ENCODE data around the gene ACHE.

Gene ACHE

DNA sequence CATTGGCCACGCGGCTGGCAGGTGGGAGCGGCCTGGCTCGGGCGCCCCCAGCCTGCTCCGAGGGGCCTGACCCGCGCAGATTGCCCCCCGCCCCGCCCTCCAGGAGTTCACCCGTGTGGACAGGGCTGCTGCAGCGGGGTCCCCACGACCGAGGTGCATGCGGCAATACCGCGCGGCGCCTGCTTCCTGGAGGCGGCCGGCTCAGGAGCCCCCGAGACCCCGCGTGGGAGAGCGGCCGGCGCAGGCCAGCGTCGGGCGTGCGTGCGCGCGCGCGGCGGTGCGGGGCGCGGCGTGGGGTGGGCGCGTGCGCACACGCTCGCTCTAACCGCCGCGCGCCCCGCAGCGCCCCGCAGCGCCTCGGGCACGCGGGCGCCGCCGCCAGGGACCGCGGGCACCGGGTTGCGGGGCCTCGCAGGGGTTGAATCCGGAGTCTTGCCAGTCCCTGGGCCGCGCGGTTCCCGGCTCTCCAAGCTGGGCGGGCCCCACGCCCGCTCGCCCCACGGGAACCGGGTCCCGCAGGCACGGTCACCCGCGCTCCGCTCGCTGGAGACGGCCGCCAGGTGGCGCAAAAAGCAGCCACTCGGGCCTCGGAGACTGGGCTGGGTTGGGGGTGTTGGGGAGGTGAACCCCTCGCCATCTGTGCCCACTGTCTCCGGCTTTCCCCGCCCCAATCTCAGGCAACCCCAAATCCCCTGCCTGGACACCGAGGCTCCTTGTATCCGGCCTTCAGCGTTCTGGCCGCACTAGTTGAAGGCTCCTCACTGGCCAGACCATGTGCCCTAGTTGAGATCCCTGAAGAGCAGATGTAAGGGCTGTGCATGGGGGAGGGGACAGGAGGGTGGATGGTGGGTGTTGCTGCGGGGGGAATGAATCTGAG is 1.3 kb upstream of the ACHE start:
- peak; percentile 41 for DNase-seq

DNA sequence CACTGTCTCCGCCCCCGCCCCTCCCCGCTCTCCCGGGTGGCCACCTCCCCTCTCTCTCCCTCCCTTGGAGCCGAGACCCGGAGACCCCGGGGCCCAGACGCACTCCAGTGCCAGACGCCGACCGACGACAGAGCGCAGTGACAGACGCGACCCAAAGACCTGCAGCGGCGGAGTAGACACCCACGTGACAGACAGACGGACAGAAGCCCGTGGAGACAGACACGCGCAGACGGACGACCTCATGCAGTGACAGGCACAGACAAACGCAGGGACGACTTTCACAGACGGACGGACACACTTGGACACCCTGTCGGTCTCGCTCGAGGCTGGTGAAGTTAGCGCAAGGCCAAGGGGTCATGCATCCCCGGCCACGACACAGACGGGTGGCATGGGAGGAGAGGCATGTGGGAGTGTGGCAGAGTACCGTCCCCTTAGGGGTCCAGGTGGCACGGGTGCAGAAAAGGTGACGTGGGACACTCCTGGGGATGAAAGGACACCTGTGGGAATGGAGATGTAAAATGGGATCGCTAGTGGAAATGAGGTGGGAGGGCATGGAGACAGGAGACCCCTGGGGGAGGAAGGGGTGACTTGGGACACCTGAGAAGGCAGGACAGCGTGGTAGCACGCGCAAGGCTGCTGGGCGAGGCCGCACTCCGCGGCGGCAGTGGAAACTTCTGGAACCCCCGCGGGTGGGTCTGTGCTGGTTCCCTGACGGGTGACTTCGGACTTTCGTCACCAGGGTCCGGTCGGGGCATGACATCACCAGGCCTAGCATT is 456 bp upstream of the ACHE start:
- peak; percentile 45 for DNase-seq

DNA sequence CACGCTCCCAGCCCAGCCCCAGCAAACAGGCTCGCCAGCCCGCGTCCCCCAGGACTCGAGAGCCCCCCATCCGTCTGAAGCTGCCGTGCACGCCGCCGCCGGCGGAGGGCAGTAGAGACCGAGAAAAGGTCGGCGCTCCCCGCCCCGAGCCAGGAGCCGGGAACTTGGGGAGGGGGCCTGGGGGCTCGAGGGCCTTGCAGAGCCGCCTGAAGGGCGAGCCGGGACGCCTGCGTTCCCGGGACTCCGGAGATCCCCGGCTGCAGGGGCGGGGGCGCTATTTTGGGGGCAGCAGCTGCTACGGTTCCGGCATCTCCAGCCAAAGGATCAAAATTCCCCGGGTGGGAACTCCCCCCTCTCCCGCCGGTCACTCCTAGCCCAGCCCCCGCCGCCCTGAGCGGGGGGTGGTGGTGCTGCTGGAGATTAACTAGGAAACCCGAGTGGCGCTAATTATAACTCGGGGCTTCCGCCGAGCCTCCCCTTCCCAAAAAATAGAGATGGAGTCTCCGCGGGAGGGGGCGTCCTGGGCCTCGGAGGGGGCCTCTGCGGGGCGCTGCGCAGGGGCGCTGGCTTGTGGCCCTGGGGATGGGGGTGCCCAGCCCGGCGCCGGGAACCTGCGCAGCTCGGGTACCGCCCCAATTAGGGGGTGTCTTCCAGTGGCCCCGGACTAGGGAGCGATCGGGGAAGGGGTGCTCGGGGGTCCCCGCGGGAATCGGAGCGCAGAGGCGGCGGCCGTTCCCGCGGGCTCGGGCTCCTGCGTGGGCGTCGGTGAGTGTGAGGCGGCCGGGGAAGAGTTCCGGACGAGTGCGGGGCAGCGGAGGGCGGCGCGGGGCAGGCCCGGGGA is 608 bp downstream of the ACHE start:
- DNase-seq = peak; percentile 32

DNA sequence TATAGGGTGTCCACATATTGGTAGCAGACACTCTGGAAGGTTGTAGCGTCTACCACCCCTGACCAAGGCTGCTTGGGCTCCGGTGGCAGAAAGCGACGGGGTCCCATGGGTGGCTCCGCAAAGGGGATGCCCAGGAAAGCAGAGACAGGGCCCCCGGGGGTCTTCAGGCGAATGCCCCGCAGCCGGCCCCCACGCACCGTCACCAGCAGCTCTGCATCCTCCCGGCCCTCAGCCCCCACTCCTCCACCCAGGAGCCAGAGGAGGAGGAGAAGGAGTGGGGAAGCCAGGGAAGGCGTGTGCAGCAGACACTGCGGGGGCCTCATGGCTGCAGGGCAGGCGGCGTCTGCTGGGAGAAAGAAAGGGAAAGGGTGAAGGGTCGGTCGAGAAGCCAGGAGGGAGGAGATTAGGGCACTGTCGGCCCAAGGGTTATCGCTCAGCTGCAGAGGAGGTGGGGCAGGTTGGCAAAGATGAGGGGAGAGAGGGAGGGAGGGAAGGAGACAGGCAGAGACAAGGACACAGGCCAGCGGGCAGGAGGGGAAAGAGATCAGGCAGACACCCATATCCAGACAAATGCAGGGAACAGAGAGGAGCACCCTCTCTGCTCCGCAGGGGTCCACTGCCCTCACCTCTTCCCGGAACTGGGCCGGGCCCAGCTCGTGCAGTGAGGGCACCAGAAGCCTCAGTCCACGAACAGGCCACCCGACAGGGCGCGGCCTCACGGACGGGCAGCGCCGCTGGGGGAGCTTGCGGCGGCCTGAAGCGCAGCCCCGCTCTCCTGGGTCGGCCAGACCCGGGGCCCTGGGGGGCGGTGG is 1.6 kb downstream of the ACHE start:
- no peak for DNase-seq

DNA sequence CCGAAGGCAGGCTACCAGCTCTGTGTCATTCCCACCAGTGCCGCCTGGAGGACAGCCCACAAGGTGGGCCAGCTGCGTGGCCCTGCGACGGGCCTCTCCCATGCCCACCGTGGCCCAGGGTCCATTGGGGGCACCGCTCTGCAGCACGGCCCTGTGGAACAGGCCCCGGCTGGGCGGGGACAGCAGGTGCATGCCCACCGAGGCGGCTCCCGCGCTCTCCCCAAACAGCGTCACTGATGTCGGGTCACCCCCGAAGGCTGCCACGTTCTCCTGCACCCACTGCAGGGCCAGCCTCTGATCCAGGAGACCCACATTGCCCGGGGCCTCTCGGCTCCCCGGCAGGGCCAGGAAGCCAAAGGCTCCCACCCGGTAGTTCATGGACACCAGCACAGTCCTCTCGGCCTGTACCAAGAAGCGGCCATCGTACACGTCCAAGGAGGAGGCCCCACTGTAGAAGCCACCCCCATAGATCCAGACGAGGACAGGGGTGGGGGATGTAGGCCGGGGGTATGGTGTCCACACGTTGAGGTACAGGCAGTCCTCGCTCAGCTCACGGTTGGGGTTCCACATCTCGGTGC is 2.3 kb downstream of the ACHE start:
- no peak for DNase-seq

DNA sequence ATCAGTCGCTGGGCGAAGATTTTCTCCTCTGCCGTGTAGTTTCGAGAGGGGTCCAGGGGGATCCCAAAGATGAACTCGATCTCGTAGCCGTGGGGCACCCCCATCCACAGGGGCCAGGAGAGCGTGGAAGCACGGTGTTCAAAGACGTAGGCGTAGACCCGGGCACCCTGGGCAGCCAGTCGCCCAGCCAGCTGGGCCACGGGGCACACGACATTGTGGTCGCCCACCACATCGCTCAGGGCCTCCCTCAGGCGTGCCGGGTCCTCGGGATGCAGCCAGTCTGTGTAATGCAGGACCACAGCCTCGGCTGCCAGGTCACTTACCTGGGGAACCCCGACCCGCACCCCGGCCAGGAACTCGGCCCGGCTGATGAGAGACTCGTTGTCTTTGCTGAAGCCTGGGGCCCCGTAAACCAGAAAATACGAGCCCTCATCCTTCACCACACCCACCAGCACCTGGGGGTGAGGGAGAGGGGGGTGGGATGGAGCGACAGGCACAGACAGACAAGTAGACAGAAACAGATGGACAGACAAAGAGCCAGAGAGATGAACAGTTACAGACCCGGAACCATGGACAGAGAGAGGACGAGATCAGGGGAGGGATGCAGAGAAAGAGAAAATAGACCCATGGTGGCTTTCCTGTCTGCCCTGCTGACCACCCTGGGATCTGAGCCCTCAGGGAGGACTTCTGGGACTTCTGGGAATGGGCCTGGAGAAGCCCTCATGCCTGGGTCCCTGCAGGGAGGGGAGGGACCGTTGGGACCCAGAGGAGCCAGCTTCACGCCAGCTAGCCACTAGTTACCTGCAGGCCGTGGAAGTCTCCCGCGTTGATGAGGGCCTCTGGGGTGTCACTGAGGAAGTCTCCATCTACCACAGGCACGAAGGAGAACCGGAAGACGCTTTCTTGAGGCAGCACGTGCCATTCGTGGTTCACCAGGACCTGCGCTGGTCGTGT is 3.0 kb downstream of the ACHE start:
- no peak for DNase-seq

DNA sequence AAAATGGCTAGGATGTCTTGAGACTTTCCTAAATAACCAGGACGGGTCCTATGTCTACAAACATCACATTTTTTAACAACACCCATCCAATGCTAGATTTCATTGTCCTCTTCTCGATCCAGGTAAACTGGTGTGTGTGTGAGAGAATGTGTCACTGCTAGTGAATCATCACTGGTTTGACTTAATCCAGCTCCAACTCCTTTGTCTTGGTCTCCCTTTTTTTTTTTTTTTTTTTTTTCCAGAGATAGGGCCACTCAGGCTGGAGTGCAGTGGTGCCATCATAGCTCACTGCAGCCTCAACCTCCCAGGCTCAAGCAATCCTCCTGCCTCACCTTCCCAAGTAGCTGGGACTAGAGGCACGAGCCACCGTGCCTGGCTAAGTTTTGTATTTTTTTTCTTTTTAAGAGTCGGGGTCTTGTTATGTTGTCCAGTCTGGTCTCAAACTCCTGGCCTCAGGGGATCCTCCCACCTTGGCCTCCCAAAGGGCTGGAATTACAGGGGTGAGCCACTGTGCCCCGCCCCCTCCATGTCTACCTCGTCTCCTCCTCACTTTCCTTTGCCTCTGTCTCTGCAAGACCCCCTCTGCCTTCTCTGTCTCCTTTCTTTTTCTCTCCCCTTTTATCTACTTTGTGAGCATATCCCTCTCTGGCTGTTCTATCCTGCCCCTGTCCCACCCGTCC is 4.0 kb downstream of the ACHE start:
- no peak for DNase-seq

DNA sequence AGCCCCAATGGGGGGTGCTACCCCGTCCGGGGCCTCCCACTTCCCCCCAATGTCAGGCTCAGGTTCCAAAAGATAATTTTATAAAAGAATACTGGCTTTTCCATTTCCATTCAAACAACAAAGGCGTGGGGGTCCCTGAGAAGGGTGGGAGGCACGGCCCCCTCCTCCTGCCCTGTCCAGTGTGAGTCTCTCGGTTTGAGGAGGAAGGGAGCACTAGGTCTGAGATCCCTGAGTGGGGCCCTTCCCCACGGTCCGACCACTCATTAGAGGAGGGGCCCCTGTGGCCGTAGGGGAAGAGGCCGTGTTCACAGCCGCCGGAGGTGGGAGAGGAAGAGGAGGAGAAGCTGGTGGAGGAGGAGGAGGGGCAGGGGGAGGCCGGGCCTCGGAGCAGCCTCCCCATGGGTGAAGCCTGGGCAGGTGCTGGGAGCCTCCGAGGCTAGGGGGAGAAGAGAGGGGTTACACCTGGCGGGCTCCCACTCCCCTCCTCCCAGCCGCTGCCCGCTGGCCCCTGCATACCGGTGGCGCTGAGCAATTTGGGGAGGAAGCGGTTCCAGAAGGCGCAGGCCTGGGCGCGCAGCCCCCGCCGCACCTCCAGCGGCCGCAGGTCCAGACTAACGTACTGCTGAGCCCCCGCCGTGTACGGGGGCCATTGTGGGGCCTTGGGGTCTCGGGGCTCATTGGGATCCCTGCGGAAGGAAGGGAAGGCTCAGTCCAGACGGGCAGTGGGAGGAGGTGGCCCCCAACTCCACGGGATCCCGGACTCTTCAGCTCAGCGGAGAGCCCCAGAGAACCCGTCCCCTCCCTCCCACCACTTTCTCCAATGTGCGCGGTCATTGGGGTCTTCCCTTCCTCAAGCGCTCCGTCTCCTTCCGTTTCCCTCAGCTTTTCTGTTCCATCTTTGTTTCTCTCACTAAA is 4.8 kb downstream of the ACHE start:
- no peak for DNase-seq

DNA sequence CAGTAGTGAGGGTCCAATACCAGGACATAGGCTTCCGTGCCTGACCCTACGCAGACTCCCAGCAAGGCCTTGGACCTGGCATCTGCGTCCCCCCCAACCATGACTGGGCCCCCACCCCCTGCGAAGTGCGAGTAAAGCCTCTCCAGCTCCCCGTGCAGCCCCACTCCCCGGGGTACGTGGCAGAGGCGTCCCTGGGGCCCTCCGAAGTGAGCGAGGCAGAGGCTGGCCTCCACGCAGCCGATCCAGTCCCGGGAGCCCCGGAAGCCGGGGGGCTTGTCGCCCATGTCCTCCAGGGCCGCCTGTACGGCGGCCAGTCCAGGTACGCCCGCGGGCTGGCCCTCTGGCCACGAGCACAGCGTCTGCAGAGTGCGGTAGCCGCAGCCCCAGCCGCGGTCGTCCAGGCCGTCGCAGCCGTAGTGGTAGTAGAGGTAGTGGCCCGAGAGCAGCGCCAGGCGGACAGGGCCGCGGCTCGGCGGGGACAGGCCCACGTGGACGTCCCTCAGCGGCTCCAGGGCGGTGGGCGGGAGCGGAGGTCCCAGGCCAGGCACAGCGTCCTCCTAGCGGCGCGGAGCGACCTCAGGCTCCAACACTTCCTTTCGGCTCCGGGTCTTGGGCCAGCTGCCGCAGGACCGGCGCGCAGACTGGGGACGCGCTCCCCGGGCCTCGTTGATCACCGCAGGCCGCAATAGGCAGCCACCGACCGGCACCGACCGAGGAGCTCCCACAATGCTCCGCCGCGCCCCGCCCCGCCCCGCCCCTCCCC is 6.5 kb downstream of the ACHE start, which contains the start of gene UFSP1:
Gene UFSP1, minus strand, starts transcription at position 728 of the 763 bp plus-strand sequence. Its CDS starts 444 bp downstream, at position 284.
- DNase-seq = no peak

DNA sequence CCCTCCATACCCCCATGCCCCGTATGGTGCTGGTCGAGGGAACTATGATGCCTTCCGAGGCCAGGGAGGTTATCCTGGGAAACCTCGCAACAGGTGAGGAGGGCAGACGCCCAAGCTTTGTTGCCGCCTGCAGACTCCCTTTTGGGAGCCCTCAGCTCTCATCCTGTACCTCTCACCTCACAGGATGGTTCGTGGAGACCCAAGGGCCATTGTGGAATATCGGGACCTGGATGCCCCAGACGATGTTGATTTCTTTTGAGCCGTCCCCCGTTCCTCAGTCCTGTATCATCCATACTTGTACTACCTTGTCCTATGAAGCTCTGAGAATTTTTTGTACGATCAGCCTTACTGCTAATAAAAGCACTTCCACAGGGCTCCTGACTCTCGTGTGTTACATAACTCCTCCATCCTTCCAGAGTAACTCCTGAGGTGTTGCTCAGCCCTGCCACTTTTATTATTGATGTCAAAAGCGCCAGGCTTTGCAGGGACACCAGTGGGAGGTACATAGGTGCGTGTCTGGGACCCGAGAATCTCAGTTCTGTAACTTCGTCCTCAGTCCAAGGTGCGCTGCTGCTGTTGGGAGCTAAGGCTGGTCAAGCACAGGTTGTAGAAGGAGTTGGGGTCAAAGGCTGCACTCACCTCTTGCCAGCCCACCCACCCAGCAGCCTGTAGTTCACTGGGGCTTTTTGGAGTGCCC is 7.2 kb downstream of the ACHE start:
- no peak for DNase-seq

DNA sequence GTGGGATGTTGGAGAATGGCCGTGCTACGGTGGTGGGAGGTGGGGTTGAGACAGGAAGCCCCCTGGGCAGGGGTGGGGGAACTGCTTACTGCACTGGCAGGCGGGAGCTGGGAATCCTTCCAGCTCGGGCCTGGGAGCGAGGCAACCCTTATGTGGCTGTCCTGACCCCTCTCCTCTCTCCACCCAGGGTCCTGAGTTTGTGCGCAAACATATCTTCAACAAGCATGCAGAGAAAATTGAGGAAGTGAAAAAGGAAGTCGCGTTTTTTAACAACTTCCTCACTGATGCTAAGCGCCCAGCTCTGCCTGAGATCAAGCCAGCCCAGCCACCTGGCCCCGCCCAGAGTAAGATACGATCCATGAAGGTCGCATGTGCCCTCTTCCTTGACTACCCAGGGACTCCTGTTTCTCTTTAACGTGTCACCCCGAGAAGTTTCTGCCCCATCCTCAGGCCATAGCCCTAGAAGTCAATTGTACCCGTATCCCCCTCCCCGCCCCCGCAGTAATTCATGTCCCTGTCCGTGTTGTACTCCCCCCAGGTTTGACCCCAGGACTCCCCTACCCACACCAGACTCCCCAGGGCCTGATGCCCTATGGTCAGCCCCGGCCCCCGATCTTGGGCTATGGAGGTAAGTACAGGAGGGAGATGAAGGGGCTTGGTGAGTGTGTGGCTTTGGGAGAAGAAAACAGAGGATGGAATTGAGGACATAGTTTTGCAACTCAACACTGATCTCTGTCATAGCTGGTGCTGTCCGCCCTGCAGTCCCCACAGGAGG is 8.0 kb downstream of the ACHE start:
- DNase-seq = no peak

DNA sequence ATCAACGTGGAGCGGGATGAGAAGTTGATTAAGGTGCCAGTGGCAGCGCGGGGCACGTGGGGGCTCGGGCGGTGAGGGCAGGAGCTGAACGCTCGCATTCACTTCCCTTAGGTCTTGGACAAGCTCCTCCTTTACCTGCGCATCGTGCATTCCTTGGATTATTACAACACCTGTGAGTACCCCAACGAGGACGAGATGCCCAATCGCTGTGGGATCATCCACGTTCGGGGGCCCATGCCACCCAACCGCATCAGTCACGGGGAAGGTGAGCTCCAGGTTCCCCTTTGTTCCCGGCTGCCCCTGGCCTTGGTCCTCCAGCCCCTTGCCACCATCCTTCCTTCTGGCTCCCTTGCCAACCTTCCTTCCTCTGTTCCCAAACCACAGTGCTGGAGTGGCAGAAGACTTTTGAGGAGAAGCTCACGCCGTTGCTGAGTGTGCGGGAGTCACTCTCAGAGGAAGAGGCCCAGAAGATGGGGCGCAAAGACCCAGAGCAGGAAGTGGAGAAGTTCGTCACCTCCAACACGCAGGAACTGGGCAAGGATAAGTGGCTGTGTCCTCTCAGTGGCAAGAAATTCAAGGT is 8.7 kb downstream of the ACHE start:
- no peak for DNase-seq

DNA sequence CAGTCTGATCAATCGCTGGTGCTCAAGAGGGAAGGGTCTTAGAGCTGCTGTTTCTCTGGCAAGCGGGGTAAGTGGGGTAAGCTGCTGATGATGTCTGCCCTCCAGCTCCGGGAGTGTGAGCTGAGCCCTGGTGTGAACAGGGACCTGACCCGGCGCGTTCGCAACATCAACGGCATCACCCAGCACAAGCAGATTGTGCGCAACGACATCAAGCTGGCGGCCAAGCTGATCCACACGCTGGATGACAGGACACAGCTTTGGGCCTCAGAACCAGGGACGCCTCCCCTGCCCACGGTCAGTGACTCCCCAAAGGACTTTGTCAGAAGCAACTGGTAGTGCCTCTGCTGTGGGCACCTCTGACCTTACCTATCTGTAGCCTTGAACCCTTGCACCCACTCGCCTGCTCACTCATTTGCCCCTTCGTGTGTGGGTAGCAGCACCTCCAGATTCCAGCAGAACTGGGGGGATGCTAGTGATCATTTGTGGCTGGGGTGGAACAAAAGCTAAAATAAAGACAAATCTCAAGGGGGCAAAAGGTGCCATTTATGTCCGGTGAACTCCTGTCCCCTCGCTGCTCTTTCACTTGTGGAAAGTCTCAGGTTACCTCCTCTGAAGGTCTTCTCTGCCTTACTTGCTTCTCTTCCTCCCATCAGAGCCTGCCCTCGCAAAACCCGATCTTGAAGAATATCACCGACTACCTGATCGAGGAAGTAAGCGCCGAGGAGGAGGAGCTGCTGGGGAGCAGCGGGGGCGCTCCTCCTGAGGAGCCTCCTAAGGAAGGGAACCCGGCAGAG is 9.3 kb downstream of the ACHE start:
- DNase-seq = no peak

DNA sequence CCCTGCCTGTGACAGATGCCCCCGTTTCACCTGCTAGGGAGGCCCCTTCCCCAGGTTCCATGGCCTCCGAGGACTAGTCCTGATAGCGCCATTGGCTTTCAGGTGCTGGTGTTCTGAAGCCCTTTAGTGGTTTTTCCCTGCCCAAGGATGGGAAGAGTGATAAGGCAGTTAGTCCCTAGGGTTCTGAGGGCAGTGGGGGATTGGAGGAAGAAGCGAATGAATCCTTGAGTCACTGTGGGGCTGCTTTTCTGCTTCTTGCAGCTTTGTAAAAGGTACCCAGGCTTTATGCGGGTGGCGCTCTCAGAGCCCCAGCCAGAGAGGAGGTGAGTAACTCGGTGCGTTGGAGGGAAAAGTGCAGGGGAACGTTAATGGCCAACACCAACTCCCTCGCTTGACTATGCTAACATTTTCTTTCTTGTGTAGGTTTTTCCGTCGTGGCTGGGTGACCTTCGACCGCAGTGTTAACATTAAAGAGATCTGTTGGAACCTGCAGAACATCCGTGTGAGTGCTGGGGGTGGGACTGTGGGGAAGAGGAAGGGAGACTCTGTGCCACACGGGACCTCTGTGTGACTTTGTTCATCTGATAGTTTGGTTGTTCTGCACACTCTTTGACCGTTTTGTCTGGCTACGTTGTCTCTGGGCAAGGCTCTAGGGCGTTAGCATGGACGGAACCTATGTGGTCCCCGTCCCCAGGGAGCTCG is 10.1 kb downstream of the ACHE start:
- no peak for DNase-seq

Measured in activated gamma-delta T cell (primary cell).